GM19328 (cell line): Measurements from ENCODE around the gene PTGDS.

Experiments
- ATAC-seq: cut with Tn5 transposase; IDR thresholded peaks from one replicate; pipeline ENCODE4 v1.9.1; 2021; ENCODE audit warnings: mild to moderate bottlenecking, moderate library complexity; ENCODE audit not compliant: unreplicated experiment

PTGDS gene

DNA sequence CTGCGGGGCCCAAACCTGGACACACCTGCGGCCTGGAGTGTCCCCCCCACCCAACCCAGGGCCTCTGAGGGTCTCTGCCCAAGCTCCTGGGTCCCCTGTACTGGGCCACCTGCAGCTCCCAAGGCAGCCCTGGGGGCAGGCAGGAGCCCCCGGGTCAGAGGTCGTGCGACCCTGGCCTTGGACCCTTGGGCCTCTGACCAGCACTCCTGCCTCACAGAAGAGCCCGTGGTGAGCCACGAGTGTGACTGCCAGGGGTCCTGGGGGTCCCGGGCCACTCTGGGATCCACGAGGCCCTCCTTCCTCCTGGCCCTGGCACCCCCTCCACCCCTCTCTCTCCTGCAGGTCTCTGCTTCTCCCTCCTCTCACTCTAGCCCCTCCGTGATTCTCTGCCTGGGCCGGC lies 5.0 kb upstream of the PTGDS start:
- ATAC-seq: no peak

DNA sequence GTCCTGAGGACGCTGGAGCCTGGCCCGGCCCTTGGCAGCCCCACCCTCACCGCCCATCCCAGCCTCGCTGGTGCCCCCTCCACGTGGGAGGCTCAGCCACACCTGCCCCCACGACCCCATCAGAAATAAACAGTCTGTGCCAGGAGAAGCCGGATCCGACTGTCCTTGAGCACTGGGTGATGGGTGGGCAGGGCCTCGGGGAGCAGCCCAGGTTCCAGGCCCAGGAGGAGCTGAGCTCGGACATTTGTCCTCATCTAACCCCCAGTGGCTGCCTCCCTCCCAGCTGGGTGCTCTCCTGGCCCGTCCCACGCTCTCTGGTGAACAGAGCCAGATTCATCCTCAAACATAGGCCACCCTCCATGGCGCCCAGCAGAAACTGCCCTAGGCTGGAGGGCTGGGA lies 4.6 kb upstream of the PTGDS start:
- no peak for ATAC-seq

DNA sequence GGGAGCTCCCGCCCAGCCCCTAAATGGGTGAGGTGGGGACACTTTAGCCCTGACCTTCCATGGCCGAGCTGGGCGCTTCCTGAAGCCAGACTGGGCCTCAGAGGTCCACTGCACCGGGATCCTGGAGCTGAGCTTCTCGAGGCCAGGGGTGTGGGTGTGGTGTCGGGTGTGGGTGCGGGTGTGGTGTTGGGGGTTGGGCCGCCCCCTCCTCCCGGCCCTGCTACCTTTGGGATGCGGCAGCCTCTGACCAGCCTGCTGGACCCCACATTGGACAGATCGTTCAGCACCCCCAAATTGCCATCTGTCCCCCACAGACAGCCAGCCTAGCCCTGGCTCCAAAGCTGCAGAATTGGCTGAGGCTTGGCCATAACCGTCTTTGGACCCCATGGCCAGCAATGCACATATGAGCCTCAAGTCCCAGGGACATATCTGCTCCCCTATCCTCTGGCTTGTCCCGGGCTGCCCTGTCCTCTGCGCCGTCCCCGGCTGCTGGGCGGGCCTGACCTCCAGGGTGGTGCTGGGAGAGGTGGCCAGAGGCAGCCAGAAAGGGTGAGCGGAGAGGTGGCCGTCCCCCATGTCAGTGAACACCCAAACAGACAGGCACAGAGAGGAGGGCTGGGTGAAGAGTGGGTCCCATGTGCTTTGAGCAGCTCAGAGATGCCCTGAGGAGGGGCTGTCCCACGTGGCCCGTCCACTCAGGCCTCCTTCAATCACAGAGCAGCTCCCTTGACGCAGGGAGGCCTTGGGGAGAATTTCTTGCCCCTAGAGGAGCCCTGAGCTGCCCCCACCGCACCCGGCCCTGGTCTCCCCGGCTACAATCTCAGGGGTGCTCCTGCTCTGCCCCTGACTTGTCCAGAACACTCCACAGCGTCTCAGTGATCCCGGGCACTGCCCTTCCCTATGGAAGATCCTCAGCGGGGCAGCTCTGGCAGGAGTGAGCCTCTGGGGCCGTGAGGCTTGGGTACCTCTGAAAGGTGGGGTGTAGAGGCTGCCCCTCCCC lies 3.4 kb upstream of the PTGDS start:
- ATAC-seq: no peak

DNA sequence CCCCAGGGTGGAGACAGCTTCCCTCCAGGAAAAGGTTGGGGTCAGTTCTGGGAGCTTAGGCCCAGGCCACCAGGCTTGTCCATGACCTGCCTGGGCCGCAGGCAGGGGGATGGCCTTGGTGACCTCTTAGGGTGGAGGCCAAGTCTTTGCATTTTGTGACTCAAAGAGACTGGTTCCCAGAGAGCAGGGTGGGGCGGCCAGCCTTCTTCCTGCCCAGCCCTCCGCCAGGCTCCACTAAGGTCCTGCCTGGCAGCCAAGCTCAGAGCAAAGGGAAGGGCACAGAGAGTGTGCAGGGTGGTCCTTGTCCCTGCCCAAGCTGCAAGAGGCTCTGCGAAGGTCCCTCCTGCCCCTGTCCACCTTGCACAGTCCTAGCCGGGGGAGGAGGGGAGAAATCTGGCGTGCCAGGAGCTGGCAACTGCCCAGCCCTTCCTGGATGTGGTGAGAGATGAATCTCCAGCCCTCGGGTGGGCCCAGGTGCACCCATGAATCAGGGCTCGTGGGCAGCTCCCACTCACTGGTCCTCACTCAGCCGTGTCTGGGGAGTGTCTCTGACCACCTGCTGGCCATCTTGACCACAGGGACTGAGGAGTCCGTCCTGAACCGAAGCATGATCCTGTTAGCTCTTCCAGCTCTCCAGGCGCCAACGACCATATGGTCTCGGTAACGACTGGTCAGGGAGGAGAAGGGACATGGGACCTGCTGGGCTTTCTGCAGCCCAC lies 2.3 kb upstream of the PTGDS start:
- ATAC-seq: no peak

DNA sequence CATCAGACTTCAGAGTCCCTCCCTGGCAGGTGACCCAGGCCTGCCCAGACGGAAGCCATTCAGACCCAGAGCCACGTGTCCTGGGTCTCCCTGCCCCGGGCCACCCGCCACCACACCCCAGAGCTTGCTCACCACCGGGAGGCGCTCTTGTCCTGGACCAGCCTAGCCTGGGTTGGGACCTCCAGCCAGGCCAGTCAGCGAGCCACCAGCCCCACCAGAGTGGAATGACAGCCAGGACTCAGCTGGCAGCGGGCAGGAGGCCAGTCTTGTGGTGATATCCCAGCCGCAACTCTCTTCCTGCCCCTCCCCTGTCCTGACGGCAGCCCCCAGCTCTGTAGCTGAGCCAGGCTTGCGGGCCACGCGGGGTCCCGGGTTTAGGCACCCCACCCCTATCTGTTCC lies 1.7 kb upstream of the PTGDS start:
- no peak for ATAC-seq

DNA sequence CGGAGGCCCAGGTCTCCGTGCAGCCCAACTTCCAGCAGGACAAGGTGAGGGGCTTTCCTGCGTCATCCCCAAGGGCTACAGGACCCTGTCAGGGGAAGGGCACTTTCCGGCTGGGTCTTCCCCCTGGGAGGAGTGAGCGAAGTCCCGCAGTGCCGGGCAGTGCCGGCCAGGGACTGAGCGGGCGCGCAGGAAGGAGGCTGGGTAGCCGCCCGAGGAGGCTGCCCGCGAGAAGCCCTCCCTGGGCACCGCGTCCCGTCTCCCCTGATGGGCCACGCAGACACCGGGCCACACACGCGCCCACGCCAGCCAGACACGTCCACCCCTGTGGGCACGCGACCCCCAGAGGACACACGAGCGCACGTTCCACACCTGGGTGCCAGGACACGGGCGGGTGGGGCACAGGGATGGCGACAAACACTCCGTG lies 357 bp downstream of the PTGDS start:
- ATAC-seq: no peak

DNA sequence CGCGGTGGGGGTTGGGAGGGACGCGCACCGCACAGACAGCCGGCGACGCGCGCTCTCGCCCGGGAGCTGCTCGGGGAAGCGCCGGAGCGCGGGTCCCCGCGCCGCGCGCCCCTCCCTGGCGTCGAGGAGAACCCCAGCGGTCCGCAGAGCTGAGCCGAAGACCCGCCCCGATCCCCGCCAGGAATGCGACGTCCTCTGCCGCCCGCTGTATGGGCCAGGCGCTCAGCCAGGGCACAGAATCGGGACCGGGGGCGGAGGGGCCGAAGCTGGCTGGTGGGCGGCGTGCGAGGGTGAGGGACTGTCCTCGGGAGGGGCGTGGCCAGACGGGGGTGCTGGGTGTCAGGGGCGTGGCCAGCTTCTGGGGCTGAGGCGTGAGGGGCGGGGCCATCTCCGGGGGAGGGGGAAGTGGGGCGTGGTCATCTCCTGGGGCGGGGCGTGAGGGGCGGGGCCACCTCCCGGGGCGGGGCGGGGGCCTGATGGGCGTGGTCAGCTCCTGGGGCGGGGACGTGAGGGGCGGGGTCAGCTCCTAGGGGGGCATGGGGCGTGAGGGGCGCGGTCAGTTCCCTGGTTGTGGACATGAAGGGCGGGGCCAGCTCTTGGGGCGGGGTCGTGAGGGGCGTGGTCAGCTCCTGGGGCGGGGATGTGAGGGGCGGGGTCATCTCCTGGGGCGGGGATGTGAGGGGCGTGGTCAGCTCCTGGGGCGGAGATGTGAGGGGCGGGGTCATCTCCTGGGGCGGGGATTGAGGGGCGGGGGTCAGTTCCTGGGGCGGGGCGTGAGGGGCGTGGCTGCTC lies 965 bp downstream of the PTGDS start:
- no peak for ATAC-seq

DNA sequence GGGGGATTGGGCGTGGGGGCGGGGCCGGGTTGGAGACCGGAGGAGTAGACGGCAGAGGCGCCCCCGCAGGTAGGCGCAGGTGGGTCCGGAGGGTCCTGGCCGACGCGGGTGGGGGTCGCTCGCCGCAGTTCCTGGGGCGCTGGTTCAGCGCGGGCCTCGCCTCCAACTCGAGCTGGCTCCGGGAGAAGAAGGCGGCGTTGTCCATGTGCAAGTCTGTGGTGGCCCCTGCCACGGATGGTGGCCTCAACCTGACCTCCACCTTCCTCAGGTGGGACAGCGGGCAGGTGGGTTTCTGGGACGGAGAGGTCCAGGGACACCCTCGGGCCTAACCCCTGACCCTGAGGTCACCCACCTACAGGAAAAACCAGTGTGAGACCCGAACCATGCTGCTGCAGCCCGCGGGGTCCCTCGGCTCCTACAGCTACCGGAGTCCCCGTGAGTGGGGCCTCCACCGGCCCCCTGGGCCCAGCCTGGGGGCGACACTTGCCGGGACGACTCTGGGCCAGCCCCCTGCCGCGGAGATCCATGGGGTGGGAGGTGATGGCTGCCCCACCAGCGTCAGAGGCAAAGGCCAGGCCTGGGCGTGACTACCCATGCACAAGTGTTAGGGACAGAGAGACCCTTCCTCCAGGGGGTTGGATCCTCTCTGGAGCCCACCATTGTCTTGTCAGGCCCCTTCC lies 1.7 kb downstream of the PTGDS start:
- no peak for ATAC-seq

DNA sequence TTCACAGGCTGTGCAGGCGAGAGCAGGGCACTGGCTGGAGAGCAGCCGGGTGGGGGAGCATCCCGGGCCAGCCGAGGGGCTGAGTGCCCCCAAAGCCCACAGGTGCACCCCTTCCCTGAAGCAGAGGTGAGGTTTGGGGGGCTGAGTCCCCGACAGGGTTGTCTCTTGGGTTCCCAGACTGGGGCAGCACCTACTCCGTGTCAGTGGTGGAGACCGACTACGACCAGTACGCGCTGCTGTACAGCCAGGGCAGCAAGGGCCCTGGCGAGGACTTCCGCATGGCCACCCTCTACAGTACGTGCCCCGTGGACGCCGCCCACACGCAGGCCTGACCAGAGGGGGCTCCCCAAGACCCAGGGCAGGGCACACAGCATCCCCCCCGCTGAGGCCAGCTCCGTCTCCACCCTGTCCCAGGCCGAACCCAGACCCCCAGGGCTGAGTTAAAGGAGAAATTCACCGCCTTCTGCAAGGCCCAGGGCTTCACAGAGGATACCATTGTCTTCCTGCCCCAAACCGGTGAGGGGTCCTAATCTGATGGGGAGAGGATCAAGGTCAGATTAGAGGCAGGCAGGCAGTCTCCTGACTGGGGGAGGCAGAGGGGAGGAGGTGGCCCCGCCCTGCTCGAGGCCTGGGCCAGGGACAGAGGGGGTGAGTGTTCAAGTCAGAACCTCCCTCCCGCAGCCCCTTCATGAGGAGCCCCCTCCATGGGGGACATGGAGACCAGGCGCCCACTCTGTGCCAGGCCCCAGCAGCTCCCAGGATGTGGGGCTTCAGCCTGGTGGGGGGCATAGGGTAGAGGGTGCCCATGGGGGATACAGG lies 2.7 kb downstream of the PTGDS start:
- no peak for ATAC-seq

DNA sequence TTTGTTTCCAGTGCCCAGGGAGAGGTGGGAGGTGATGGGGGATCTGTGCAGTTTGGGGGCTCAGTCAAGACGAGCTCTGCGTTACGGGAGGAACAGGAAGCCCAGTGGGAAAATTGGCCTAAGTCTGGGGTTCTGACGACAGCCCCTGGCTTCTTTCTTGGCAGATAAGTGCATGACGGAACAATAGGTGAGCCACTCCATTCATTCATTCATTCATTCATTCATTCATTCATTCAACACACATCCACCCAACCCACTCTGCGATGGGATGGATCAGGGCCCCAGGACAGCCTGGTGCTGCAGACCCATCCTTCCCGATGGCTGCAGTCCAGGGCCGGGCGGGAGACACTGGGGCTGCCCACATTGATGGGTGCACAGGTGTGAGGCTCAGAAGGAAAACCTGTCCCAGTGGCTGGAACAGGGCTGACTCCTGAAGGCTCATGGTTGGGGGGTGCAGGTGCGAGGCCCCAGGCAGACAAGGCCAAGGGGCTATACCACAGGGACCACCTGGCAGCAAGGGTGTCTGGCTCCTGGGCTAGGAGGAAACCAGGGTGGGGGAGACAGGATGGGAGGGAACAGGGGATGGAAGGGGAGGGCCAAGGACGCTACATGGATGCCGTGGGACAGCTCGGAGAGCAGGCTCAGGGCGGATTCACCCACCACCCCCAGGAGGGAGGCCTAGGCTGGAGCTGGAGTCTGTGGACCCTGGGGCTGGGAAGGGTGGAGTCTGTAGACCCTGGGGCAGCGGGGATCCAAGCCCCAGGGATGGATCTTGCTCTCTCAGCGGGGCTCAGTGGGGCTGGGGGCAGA lies 3.6 kb downstream of the PTGDS start:
- no peak for ATAC-seq

DNA sequence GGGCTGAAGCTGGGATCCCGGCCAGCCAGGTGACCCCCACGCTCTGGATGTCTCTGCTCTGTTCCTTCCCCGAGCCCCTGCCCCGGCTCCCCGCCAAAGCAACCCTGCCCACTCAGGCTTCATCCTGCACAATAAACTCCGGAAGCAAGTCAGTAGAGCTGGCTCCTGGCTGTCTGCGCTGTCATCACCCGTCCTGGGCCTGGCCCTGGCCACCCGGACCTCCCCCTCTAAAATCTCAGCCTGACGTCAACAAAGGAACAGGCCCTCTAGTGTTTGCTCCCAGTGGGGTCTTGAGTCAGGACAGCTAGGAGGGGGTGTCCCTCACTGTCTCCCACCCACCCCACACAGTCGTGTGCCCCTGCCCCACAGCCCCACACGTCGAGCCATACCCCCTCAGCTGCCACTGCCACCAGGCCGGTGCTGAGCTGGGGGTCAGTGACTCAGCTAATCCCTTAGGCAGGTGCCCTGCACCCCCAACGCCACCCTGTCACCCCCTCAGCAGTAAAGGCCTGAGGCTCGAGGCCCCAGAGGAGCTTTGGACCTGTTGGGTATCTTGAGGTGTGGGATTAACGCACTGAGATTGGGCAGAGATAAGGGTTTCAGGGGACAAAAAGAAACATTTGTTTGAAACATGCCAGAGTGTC lies 4.4 kb downstream of the PTGDS start:
- no peak for ATAC-seq

DNA sequence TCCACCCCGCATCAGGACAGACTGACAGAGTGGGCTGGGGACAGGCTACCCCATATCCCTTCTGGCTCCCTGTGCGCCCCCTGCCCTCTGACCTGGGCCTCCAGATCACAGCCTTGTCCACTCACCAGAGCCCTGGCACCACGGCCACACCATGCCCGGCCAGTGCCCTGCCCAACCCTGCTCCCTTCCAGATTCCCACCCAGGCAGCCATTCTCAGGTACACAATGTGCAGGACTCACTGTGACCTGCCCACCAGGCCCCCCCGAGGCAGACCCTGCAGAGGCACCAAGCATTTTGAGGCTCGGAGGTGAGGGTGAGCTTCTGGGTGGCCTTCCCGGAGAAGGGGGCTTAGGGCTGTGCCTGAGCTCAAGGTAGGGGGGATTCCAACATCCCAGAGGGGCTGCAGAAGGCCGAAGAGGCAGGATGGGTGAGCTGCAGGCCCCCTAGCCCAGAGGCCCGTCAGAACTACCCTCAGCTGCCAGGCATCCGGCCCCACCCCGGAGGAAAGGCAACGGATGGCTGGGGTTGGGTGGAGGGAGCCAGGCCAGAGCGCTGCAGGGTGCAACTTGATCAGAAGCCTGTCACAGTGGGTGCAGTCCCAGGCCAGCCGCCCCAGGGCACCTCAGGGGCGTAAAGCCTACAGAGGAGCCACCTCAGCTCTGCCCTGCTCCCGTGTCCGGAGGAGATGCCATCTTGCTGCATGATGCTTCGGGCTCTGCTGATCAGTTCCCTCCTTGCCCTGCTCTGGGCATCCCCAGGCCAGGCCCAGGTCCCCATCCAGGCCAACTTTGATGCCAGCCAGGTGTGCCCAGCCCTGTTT lies 5.1 kb downstream of the PTGDS start, which contains the start of gene LCNL1:
LCNL1 (plus strand) TSS at position 762 of the 820 bp plus-strand sequence. CDS start 594 bp downstream, outside the sequence.
- no peak for ATAC-seq

DNA sequence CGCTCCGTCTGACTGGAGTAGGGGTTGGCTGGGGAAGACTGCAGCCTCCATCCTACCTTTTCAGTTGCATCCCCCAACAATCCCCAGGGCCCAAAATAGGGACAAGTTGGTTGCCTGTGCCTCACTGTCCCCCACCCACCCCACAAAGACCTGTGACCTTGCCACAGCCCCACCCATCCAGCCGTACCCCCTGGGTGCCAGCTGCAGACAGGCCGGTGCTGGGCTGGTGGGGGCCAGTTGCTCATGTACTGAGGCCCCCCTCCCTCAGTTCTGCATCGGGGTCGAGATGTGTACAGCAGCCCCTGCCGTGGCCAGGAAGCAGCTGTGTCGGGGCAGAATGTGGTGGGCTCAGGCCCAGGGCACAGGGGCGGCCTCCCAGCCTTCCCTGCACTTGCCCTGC lies 5.9 kb downstream of the PTGDS start:
- ATAC-seq: no peak

DNA sequence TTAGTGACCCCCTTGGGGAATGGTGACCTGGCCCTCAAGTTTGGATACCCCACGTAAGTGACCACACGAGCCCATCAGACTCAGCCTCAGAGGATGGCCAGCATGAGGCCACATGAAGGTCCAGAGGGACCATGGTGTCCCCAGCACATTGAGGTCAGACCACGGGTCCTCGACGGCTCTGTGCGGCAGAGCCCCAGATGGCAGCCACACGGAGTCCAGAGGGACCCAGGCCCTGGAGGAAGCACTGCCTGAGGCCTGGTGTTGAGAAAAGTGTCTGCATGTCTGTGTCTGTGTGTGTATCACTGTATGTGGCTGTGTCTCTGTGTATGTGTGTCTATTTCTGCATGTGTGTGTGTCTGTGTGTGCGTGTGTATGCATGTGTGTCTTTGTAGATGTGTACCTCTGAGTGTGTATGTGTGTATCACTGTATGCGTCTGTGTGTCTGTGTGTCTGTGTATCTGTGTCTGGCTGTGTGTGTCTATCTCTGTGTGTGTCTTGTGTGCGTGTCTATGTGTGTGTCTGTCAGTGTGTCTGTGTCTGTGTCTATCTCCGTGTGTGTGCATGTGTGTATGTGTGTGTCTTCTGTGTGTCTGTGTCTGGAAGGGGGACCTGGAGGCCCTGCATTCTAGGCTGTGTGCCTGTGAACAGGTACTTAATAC lies 6.5 kb downstream of the PTGDS start:
- no peak for ATAC-seq

DNA sequence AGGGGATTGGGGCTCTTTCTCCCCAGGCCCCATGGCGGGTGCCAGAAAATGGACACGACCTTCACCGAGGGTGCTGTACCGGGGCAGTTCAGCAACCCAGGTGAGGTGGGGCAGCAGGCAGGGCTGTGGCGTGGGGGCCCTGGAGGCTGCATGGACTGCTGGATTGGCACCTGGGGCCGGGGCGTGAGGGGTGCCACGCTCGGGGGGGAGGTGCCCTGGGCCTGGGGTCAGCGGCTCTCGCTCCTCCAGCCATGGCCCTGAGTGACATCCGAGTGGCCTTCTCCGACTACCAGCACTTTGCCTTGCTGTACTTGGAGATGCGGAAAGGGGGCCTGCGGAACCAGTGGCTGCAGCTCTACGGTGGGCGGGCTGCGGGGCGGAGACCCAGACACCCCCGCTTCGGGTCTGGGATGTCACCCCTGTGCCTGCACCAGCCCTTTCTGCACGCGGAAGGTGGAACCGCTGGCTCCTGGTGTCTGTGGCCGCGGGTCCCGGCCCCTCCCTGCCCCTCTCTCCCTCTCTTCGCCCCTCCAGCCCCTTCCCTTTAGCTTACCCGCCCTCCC lies 7.2 kb downstream of the PTGDS start:
- ATAC-seq: no peak

DNA sequence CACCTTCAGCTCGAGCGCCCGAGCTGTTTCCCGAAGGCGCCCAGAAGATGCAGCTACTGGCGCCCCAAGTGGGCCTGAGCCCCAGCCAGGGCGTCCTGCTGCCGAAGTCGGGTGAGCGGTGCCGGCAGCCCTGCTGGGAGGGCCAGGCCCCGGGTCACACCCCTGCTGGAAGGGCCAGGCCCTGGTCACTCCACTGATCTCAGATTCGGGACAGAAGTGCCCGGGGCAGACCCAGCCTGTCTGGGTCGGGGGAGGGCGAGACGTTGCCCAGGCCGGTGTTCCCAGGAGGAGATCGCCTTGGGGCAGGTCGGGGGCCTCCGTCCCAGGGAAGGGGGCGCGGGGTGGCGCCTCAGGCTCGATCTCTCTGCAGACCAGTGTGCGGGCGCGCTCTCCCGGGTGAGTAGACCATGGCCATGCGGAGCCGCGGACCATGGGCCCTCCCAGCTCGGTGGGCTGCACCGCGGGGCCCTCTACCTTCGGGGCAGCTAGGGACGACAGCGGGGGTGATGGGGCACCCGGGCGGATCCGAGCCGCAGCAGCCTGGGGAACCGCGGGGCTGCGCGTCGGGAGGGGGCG lies 7.8 kb downstream of the PTGDS start:
- ATAC-seq: no peak
